BE2C (cell line): ENCODE results near the gene SH3GLB2.

ENCODE experiments used
- DNase-seq: peaks from one replicate; pipeline ENCODE4 v3.0.0-alpha.2; 2020
- H3K27me3 ChIP-seq: fragments of 250-450 bp; sonication (Bioruptor Pico); 2 replicates; pipeline ENCODE4 v1.5.1; 2020; ENCODE audit warnings: mild to moderate bottlenecking
- H3K36me3 ChIP-seq: fragments of 250-450 bp; sonication (Bioruptor Pico); 2 replicates; pipeline ENCODE4 v1.5.1; 2020; ENCODE audit warnings: mild to moderate bottlenecking
- H3K4me1 ChIP-seq: fragments of 250-450 bp; sonication (Bioruptor Pico); 2 replicates; pipeline ENCODE4 v1.5.1; 2020
- H3K4me3 ChIP-seq: 2 replicates; pipeline ENCODE4 v1.5.1; 2011; ENCODE audit warnings: low read depth, low read length
- H3K9me3 ChIP-seq: fragments of 250-450 bp; sonication (Bioruptor Pico); 2 replicates; pipeline ENCODE4 v1.5.1; 2020
- CTCF ChIP-seq: IDR thresholded peaks from 2 replicates; pipeline ENCODE4 v1.5.1; 2012; ENCODE audit warnings: mild to moderate bottlenecking, low read depth, low read length

Gene SH3GLB2

GRCh38 chr9:129021091-129021490 lies 7.0 kb downstream of the SH3GLB2 start:
- Histone ChIP-seq H3K27me3 (no peaks in the 10 kb centered on the region), H3K9me3 (no peaks in the 10 kb centered on the region), H3K4me1 (peaks cover 16% of the 10 kb centered on the region), H3K36me3 (0 out of 2 replicates have a peak, but pooled peaks cover 5% of the 10 kb centered on the region), H3K4me3 (no peak overlapping the region)
- DNase-seq: no peak
- TF ChIP-seq CTCF: no peak

GRCh38 chr9:129014608-129015007 lies 13.5 kb downstream of the SH3GLB2 start:
- no peak for DNase-seq
- Histone ChIP-seq H3K27me3 (no peaks in the 10 kb centered on the region), H3K36me3 (peaks cover 39% of the 10 kb centered on the region), H3K9me3 (no peaks in the 10 kb centered on the region), H3K4me1 (peaks cover 4% of the 10 kb centered on the region; the same call in 1 of the 2 replicates), H3K4me3 (no peak overlapping the region)
- no peak for TF ChIP-seq CTCF

- no peak for DNase-seq
- Histone ChIP-seq H3K4me3 (no peak overlapping the region), H3K27me3 (no peaks in the 10 kb centered on the region), H3K4me1 (peaks cover 4% of the 10 kb centered on the region; the same call in 1 of the 2 replicates), H3K9me3 (no peaks in the 10 kb centered on the region), H3K36me3 (peaks cover 37% of the 10 kb centered on the region)
- TF ChIP-seq CTCF: no peak
Observed at GRCh38 chr9:129014124-129014523, 14.0 kb downstream of the SH3GLB2 start.

GRCh38 chr9:129013674-129014073 lies 14.5 kb downstream of the SH3GLB2 start:
- TF ChIP-seq CTCF: no peak
- Histone ChIP-seq H3K4me3 (no peak overlapping the region), H3K27me3 (no peaks in the 10 kb centered on the region), H3K36me3 (peaks cover 34% of the 10 kb centered on the region), H3K9me3 (no peaks in the 10 kb centered on the region), H3K4me1 (peaks cover 5% of the 10 kb centered on the region)
- no peak for DNase-seq

GRCh38 chr9:129012893-129013448 lies 15.2 kb downstream of the SH3GLB2 start:
- Histone ChIP-seq H3K9me3 (no peaks in the 10 kb centered on the region), H3K4me3 (no peak overlapping the region), H3K27me3 (no peaks in the 10 kb centered on the region), H3K4me1 (peaks cover 12% of the 10 kb centered on the region), H3K36me3 (peaks cover 41% of the 10 kb centered on the region)
- DNase-seq: no peak
- no peak for TF ChIP-seq CTCF

- DNase-seq: no peak
- peaks cover 48% of the 10 kb centered on the region for H3K36me3 ChIP-seq
- no peaks in the 10 kb centered on the region for H3K9me3 ChIP-seq
- H3K4me1 ChIP-seq: peaks cover 18% of the 10 kb centered on the region
- no peaks in the 10 kb centered on the region for H3K27me3 ChIP-seq
- no peak overlapping the region for H3K4me3 ChIP-seq
- no peak for TF ChIP-seq CTCF
Observed at GRCh38 chr9:129012343-129012742, 15.8 kb downstream of the SH3GLB2 start.
